Nephron (organoid): ENCODE results near the gene BATF2.

Source experiments
- H3K27ac Mint-ChIP-seq, 3 experiments: 2 replicates each; pipeline ENCODE4 v1.8.0; 2020; ENCODE audit warnings: mixed read lengths in 3 of 3, mild to moderate bottlenecking in 2 of 3, moderate library complexity in 1 of 3
- H3K27me3 Mint-ChIP-seq: 2 replicates; pipeline ENCODE4 v1.8.0; 2021; ENCODE audit warnings: low read depth, mild to moderate bottlenecking, moderate library complexity, mixed read lengths
- H3K36me3 Mint-ChIP-seq: 2 replicates; pipeline ENCODE4 v1.8.0; 2020; ENCODE audit warnings: low read depth, mixed read lengths
- H3K4me1 Mint-ChIP-seq: 2 replicates; pipeline ENCODE4 v1.8.0; 2020; ENCODE audit warnings: mixed read lengths
- H3K4me3 Mint-ChIP-seq, 3 experiments: 2 replicates each; pipeline ENCODE4 v1.8.0; 2020; ENCODE audit warnings: mild to moderate bottlenecking in 3 of 3, mixed read lengths in 3 of 3, moderate library complexity in 2 of 3
- H3K9me3 Mint-ChIP-seq: 2 replicates; pipeline ENCODE4 v1.8.0; 2020; ENCODE audit warnings: mixed read lengths
- TF ChIP-seq, protein P1 (sequence below), 3 experiments: fragments of 200-600 bp; sonication (generic); IDR thresholded peaks; one replicate each; pipeline ENCODE4 v1.5.0; 2021; ENCODE audit warnings: antibody characterized with exemption in 3 of 3; ENCODE audit not compliant: unreplicated experiment in 3 of 3

BATF2 gene

GRCh38 chr11:64970731-64971151 is 26.0 kb downstream of the BATF2 start:
- Mint-ChIP-seq H3K27me3 (peaks cover 8% of the 10 kb centered on the region), H3K4me3 (no peak overlapping the region), H3K36me3 (no peaks in the 10 kb centered on the region), H3K27ac (no peak overlapping the region), H3K9me3 (no peaks in the 10 kb centered on the region), H3K4me1 (no peaks in the 10 kb centered on the region)
- TF ChIP-seq, protein P1, sequence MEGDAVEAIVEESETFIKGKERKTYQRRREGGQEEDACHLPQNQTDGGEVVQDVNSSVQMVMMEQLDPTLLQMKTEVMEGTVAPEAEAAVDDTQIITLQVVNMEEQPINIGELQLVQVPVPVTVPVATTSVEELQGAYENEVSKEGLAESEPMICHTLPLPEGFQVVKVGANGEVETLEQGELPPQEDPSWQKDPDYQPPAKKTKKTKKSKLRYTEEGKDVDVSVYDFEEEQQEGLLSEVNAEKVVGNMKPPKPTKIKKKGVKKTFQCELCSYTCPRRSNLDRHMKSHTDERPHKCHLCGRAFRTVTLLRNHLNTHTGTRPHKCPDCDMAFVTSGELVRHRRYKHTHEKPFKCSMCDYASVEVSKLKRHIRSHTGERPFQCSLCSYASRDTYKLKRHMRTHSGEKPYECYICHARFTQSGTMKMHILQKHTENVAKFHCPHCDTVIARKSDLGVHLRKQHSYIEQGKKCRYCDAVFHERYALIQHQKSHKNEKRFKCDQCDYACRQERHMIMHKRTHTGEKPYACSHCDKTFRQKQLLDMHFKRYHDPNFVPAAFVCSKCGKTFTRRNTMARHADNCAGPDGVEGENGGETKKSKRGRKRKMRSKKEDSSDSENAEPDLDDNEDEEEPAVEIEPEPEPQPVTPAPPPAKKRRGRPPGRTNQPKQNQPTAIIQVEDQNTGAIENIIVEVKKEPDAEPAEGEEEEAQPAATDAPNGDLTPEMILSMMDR (IDR thresholded peaks at IDR 0.05; ENCODE audit: unreplicated experiment in 3 of 3): no peak

- Mint-ChIP-seq H3K4me3 (no peak overlapping the region), H3K9me3 (no peaks in the 10 kb centered on the region), H3K36me3 (no peaks in the 10 kb centered on the region), H3K4me1 (no peaks in the 10 kb centered on the region), H3K27ac (no peak overlapping the region), H3K27me3 (peaks cover 8% of the 10 kb centered on the region)
- TF ChIP-seq, protein P1 (IDR thresholded peaks at IDR 0.05; ENCODE audit: unreplicated experiment in 3 of 3): no peak
Measured at GRCh38 chr11:64969209-64969608, 27.6 kb downstream of the BATF2 start.

DNA sequence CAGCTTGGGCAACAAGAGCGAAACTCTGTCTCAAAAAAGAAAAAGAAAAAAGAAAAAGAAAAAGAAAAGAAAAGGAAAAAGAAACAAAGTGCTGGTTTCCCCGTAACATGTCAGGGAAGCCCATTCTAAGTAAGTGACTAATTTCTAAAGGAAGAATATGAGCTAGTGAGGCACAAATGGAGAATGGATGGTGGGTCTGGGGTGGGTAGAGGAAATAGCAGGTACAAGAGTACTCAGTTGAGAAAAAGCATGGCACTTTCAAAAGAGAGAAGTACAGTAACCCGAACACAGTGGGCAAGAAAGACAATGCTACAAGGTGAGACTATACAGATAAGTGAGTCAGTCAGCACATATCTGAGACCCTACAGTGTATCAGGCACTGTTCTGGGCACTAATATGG is 29.4 kb downstream of the BATF2 start:
- Mint-ChIP-seq H3K36me3 (no peaks in the 10 kb centered on the region), H3K27ac (no peak overlapping the region), H3K27me3 (peaks cover 6% of the 10 kb centered on the region), H3K9me3 (no peaks in the 10 kb centered on the region), H3K4me3 (no peak overlapping the region), H3K4me1 (no peaks in the 10 kb centered on the region)
- TF ChIP-seq, protein P1 (IDR thresholded peaks at IDR 0.05; ENCODE audit: unreplicated experiment in 3 of 3): no peak

GRCh38 chr11:64963072-64963631 is 33.6 kb downstream of the BATF2 start:
- Mint-ChIP-seq H3K4me1 (no peaks in the 10 kb centered on the region), H3K4me3 (no peak overlapping the region), H3K27ac (no peak overlapping the region), H3K27me3 (peaks cover 4% of the 10 kb centered on the region), H3K9me3 (no peaks in the 10 kb centered on the region), H3K36me3 (no peaks in the 10 kb centered on the region)
- TF ChIP-seq, protein P1 (IDR thresholded peaks at IDR 0.05; ENCODE audit: unreplicated experiment in 3 of 3): no peak

GRCh38 chr11:64960719-64961118 is 36.1 kb downstream of the BATF2 start:
- Mint-ChIP-seq H3K4me1 (no peaks in the 10 kb centered on the region), H3K27ac (no peak overlapping the region), H3K27me3 (peaks cover 4% of the 10 kb centered on the region), H3K4me3 (no peak overlapping the region), H3K9me3 (no peaks in the 10 kb centered on the region), H3K36me3 (no peaks in the 10 kb centered on the region)
- TF ChIP-seq, protein P1 (IDR thresholded peaks at IDR 0.05; ENCODE audit: unreplicated experiment in 3 of 3): no peak

DNA sequence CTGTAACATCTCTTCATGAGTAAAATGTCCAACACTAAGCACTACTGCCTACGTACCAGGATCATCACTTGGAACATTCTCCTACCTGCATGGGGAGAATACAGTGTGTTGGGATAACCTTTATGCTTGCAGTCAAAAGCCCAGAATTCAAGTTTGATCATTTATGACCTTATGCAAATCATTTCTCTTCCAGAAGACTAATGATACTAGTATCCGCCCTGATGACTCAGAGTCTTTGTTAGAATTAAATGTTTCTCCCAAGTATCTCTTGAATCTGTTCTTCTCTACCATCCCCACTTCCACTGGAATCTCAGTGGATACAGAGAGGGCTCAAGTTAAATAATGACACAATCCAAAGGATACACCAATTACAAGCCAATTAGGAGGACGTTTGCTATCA is 37.3 kb downstream of the BATF2 start:
- Mint-ChIP-seq H3K4me1 (no peaks in the 10 kb centered on the region), H3K4me3 (no peak overlapping the region), H3K27me3 (peaks cover 4% of the 10 kb centered on the region), H3K36me3 (no peaks in the 10 kb centered on the region), H3K9me3 (no peaks in the 10 kb centered on the region), H3K27ac (no peak overlapping the region)
- TF ChIP-seq, protein P1 (IDR thresholded peaks at IDR 0.05; ENCODE audit: unreplicated experiment in 3 of 3): no peak
